Thyroid gland (tissue), 4 donors: ENCODE results near the gene RPS26.

Experiments used
- CTCF ChIP-seq, 6 experiments: fragments of 200-600 bp in 3 of 6; fragments of 450-650 bp in 3 of 6; sonication (generic) in 3 of 6; IDR thresholded peaks; one replicate each; pipeline ENCODE4 v1.5.1; 2016 to 2019; ENCODE audit warnings: antibody characterized with exemption in 6 of 6, mild to moderate bottlenecking in 2 of 6, inconsistent platforms in 1 of 6, moderate library complexity in 1 of 6
- POLR2A ChIP-seq, 2 donors: fragments of 450-650 bp; IDR thresholded peaks; one replicate each; pipeline ENCODE4 v1.6.1; 2017; ENCODE audit warnings: antibody characterized with exemption in 2 of 2, mild to moderate bottlenecking in 2 of 2, moderate library complexity in 1 of 2

- no peak for TF ChIP-seq CTCF (IDR thresholded peaks at IDR 0.05)
- TF ChIP-seq POLR2A (IDR thresholded peaks at IDR 0.05), result peak in 1 of 2 donors; percentile 22
Observed at GRCh38 chr12:56014205-56014604, 27.5 kb upstream of the RPS26 start.
